ENCODE data around the gene KRT36.

Gene KRT36

GRCh38 chr17:41500131-41500911, 10.6 kb upstream of the KRT36 start:
- DNase-seq: no peak

GRCh38 chr17:41499714-41500113, 10.0 kb upstream of the KRT36 start:
- no peak for DNase-seq

- no peak for DNase-seq
Measured at GRCh38 chr17:41498276-41498675, 8.6 kb upstream of the KRT36 start.

- peak; percentile 48 for DNase-seq
Measured at GRCh38 chr17:41496803-41497484, 7.2 kb upstream of the KRT36 start.

- DNase-seq: no peak
Measured at GRCh38 chr17:41494524-41494923, 4.8 kb upstream of the KRT36 start.

- no peak for DNase-seq
Measured at GRCh38 chr17:41492771-41493170, 3.1 kb upstream of the KRT36 start.

GRCh38 chr17:41492351-41492750, 2.6 kb upstream of the KRT36 start:
- DNase-seq: no peak

- DNase-seq: no peak
Measured at GRCh38 chr17:41491476-41491875, 1.8 kb upstream of the KRT36 start.

- DNase-seq: no peak
Measured at GRCh38 chr17:41490000-41490990, 585 bp upstream of the KRT36 start.

GRCh38 chr17:41486809-41487530, 2.7 kb downstream of the KRT36 start:
- peak; percentile 24 for DNase-seq

GRCh38 chr17:41486316-41486715, 3.4 kb downstream of the KRT36 start:
- DNase-seq: no peak

- no peak for DNase-seq
Measured at GRCh38 chr17:41484920-41485904, 4.5 kb downstream of the KRT36 start.

- no peak for DNase-seq
Measured at GRCh38 chr17:41483991-41484826, 5.5 kb downstream of the KRT36 start.

- no peak for DNase-seq
Measured at GRCh38 chr17:41483531-41483930, 6.2 kb downstream of the KRT36 start.

GRCh38 chr17:41481036-41481435, 8.7 kb downstream of the KRT36 start, which contains the start of gene KRT35:
Gene KRT35, minus strand, starts transcription at chr17:41481151. Its CDS starts 54 bp downstream, at chr17:41481097.
- DNase-seq: no peak

- no peak for DNase-seq
Measured at GRCh38 chr17:41480581-41480980, 9.1 kb downstream of the KRT36 start.

GRCh38 chr17:41480136-41480535, 9.6 kb downstream of the KRT36 start:
- no peak for DNase-seq

GRCh38 chr17:41478237-41478636, 11.5 kb downstream of the KRT36 start:
- DNase-seq: no peak

- no peak for DNase-seq
Measured at GRCh38 chr17:41476866-41477815, 12.6 kb downstream of the KRT36 start.

Data from activated CD8-positive, alpha-beta memory T cell treated with anti-CD3 and anti-CD28 coated beads, Interleukin-2, amount 50 U/mL, for 4 hours (primary cell).